Measurements from ENCODE around the gene UBA3.
A peak's percentile ranks its signal among the peaks of the same experiment; 100 is the strongest.

The UBA3 gene

GRCh38 chr3:69096299-69096698, 16.1 kb upstream of the UBA3 start:
- Histone ChIP-seq H3K4me1 (ENCODE audit: control insufficient read depth, insufficient read depth, low read length) (peaks cover 24% of the 10 kb centered on the region), H3K4me3 (ENCODE audit: low read length) (no peak overlapping the region), H3K36me3 (ENCODE audit: control insufficient read depth, insufficient read depth, low read length) (no peaks in the 10 kb centered on the region), H3K27me3 (ENCODE audit: control insufficient read depth, insufficient read depth, low read length) (no peaks in the 10 kb centered on the region), H3K9me3 (ENCODE audit: control insufficient read depth, low read length) (no peaks in the 10 kb centered on the region), H3K9ac (ENCODE audit: low read length) (no peak overlapping the region)

- no peak overlapping the region for H3K9ac ChIP-seq (ENCODE audit: low read length)
- no peak overlapping the region for H3K4me3 ChIP-seq (ENCODE audit: low read length)
- H3K4me1 ChIP-seq (ENCODE audit: control insufficient read depth, insufficient read depth, low read length), result peaks cover 29% of the 10 kb centered on the region
Observed at GRCh38 chr3:69095636-69096035, 15.5 kb upstream of the UBA3 start.

GRCh38 chr3:69094467-69095205, 14.5 kb upstream of the UBA3 start:
- no peaks in the 10 kb centered on the region for H3K27me3 ChIP-seq (ENCODE audit: control insufficient read depth, insufficient read depth, low read length)
- H3K4me3 ChIP-seq (ENCODE audit: low read length), result no peak overlapping the region
- H3K4me1 ChIP-seq (ENCODE audit: control insufficient read depth, insufficient read depth, low read length), result peaks cover 39% of the 10 kb centered on the region
- no peak overlapping the region for H3K9ac ChIP-seq (ENCODE audit: low read length)
- no peaks in the 10 kb centered on the region for H3K9me3 ChIP-seq (ENCODE audit: control insufficient read depth, low read length)
- no peaks in the 10 kb centered on the region for H3K36me3 ChIP-seq (ENCODE audit: control insufficient read depth, insufficient read depth, low read length)

More at GRCh38 chr3:69095636-69096035, 15.5 kb upstream of the UBA3 start:
- H3K27me3 ChIP-seq (ENCODE audit: control insufficient read depth, insufficient read depth, low read length), result no peaks in the 10 kb centered on the region
- no peaks in the 10 kb centered on the region for H3K9me3 ChIP-seq (ENCODE audit: control insufficient read depth, low read length)
- H3K36me3 ChIP-seq (ENCODE audit: control insufficient read depth, insufficient read depth, low read length), result no peaks in the 10 kb centered on the region

- H3K27me3 ChIP-seq (ENCODE audit: control insufficient read depth, insufficient read depth, low read length), result no peaks in the 10 kb centered on the region
- no peak overlapping the region for H3K9ac ChIP-seq (ENCODE audit: low read length)
- H3K4me1 ChIP-seq (ENCODE audit: control insufficient read depth, insufficient read depth, low read length), result peaks cover 54% of the 10 kb centered on the region
- H3K4me3 ChIP-seq (ENCODE audit: low read length), result no peak overlapping the region
- no peaks in the 10 kb centered on the region for H3K36me3 ChIP-seq (ENCODE audit: control insufficient read depth, insufficient read depth, low read length)
- H3K9me3 ChIP-seq (ENCODE audit: control insufficient read depth, low read length), result no peaks in the 10 kb centered on the region
Observed at GRCh38 chr3:69092030-69092516, 11.9 kb upstream of the UBA3 start.

- H3K4me3 ChIP-seq (ENCODE audit: low read length), result no peak overlapping the region
- H3K9me3 ChIP-seq (ENCODE audit: control insufficient read depth, low read length), result no peaks in the 10 kb centered on the region
- H3K9ac ChIP-seq (ENCODE audit: low read length), result no peak overlapping the region
- H3K27me3 ChIP-seq (ENCODE audit: control insufficient read depth, insufficient read depth, low read length), result no peaks in the 10 kb centered on the region
- H3K36me3 ChIP-seq (ENCODE audit: control insufficient read depth, insufficient read depth, low read length), result no peaks in the 10 kb centered on the region
- peaks cover 54% of the 10 kb centered on the region for H3K4me1 ChIP-seq (ENCODE audit: control insufficient read depth, insufficient read depth, low read length)
Observed at GRCh38 chr3:69091389-69092029, 11.3 kb upstream of the UBA3 start.

GRCh38 chr3:69090021-69090420, 9.9 kb upstream of the UBA3 start:
- Histone ChIP-seq H3K4me3 (ENCODE audit: low read length) (no peak overlapping the region), H3K9ac (ENCODE audit: low read length) (peak overlapping the region; percentile 10), H3K4me1 (ENCODE audit: control insufficient read depth, insufficient read depth, low read length) (peaks cover 45% of the 10 kb centered on the region), H3K36me3 (ENCODE audit: control insufficient read depth, insufficient read depth, low read length) (no peaks in the 10 kb centered on the region), H3K27me3 (ENCODE audit: control insufficient read depth, insufficient read depth, low read length) (no peaks in the 10 kb centered on the region), H3K9me3 (ENCODE audit: control insufficient read depth, low read length) (no peaks in the 10 kb centered on the region)

- Histone ChIP-seq H3K36me3 (ENCODE audit: control insufficient read depth, insufficient read depth, low read length) (no peaks in the 10 kb centered on the region), H3K4me3 (ENCODE audit: low read length) (no peak overlapping the region), H3K9ac (ENCODE audit: low read length) (no peak overlapping the region), H3K9me3 (ENCODE audit: control insufficient read depth, low read length) (no peaks in the 10 kb centered on the region), H3K27me3 (ENCODE audit: control insufficient read depth, insufficient read depth, low read length) (no peaks in the 10 kb centered on the region), H3K4me1 (ENCODE audit: control insufficient read depth, insufficient read depth, low read length) (peaks cover 41% of the 10 kb centered on the region)
Observed at GRCh38 chr3:69088063-69088462, 7.9 kb upstream of the UBA3 start.

- Histone ChIP-seq H3K4me3 (ENCODE audit: low read length) (no peak overlapping the region), H3K27me3 (ENCODE audit: control insufficient read depth, insufficient read depth, low read length) (no peaks in the 10 kb centered on the region), H3K9me3 (ENCODE audit: control insufficient read depth, low read length) (no peaks in the 10 kb centered on the region), H3K9ac (ENCODE audit: low read length) (peak overlapping the region; percentile 94), H3K4me1 (ENCODE audit: control insufficient read depth, insufficient read depth, low read length) (peaks cover 45% of the 10 kb centered on the region), H3K36me3 (ENCODE audit: control insufficient read depth, insufficient read depth, low read length) (no peaks in the 10 kb centered on the region)
Observed at GRCh38 chr3:69087030-69087791, 7.0 kb upstream of the UBA3 start.

GRCh38 chr3:69085833-69086722, 5.9 kb upstream of the UBA3 start:
- H3K9ac ChIP-seq (ENCODE audit: low read length), result peak overlapping the region; percentile 94
- peaks cover 49% of the 10 kb centered on the region for H3K4me1 ChIP-seq (ENCODE audit: control insufficient read depth, insufficient read depth, low read length)
- H3K36me3 ChIP-seq (ENCODE audit: control insufficient read depth, insufficient read depth, low read length), result no peaks in the 10 kb centered on the region
- H3K4me3 ChIP-seq (ENCODE audit: low read length), result peak overlapping the region; percentile 83
- no peaks in the 10 kb centered on the region for H3K27me3 ChIP-seq (ENCODE audit: control insufficient read depth, insufficient read depth, low read length)
- H3K9me3 ChIP-seq (ENCODE audit: control insufficient read depth, low read length), result no peaks in the 10 kb centered on the region

GRCh38 chr3:69085168-69085832, 5.1 kb upstream of the UBA3 start:
- Histone ChIP-seq H3K9ac (ENCODE audit: low read length) (peak overlapping the region; percentile 94), H3K36me3 (ENCODE audit: control insufficient read depth, insufficient read depth, low read length) (no peaks in the 10 kb centered on the region), H3K27me3 (ENCODE audit: control insufficient read depth, insufficient read depth, low read length) (no peaks in the 10 kb centered on the region), H3K9me3 (ENCODE audit: control insufficient read depth, low read length) (no peaks in the 10 kb centered on the region), H3K4me1 (ENCODE audit: control insufficient read depth, insufficient read depth, low read length) (peaks cover 47% of the 10 kb centered on the region), H3K4me3 (ENCODE audit: low read length) (peak overlapping the region; percentile 83)
